ENCODE data around the gene OSBPL7.

Gene OSBPL7

DNA sequence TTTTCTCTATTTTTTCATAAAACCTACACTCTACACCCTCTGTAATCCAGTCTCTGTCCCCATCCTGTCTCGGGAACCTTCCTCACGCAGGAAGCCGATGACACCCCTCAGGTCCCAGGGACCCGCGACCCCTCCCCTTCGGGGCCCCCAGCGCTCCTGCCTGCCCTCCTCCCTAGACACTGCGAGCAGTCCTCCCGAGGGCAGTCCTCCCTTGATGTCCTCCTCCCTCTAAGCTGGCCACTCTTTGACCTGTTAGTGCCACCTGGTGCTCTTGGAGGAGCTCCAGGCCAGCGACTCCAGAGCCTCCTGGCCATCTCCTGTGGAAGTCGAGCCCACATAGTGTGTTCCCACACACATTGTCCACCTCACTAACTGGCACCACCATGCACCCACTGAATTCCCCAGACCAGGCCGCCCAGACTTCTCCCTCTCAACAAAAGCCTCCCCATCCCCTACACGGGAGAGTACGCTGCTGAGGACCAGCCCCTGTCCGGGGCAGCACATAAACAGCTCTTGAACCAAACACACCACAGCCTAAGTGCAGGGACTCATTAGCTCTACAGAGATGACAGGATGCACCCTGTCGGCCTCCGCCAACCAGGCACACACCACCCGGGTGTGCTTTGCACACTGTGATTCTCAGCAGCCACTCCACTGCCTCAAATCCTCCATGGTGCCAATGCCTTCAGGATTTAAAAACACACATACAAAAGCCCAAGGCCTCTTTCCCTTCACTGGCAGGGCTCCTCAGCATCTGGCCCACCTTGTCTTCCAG is 9.3 kb downstream of the OSBPL7 start:
- no peak for DNase-seq
- in situ Hi-C loops (cut with HindIII; ENCODE audit: low pct_ligation_motif_present, low pct_unique_long_range_greater_than_20kb, low sequenced_read_pairs), result no loop called here

DNA sequence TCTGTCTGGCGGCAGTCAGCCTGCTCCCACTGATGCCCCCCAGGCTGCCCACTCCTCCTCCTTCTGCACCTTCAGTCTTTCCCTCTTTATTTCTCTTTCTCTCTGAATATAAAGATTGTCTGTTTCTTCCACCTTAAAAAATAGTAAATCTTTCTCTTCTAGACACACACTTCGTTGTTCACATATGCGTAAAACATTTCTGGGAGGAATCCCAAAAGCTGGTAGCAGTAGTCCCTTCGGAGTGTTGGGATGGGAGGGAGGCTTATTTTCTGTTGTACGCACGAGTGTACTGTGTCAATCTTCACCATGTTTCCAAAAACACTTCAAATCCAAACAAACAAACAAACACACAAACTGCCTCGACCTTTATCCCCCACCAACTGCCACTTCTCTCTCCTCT is 9.9 kb downstream of the OSBPL7 start:
- in situ Hi-C loops (cut with HindIII; ENCODE audit: low pct_ligation_motif_present, low pct_unique_long_range_greater_than_20kb, low sequenced_read_pairs), result no loop called here
- no peak for DNase-seq

GRCh38 chr17:47810901-47811635 is 10.5 kb downstream of the OSBPL7 start:
- in situ Hi-C loops (cut with HindIII; ENCODE audit: low pct_ligation_motif_present, low pct_unique_long_range_greater_than_20kb, low sequenced_read_pairs), result no loop called here

DNA sequence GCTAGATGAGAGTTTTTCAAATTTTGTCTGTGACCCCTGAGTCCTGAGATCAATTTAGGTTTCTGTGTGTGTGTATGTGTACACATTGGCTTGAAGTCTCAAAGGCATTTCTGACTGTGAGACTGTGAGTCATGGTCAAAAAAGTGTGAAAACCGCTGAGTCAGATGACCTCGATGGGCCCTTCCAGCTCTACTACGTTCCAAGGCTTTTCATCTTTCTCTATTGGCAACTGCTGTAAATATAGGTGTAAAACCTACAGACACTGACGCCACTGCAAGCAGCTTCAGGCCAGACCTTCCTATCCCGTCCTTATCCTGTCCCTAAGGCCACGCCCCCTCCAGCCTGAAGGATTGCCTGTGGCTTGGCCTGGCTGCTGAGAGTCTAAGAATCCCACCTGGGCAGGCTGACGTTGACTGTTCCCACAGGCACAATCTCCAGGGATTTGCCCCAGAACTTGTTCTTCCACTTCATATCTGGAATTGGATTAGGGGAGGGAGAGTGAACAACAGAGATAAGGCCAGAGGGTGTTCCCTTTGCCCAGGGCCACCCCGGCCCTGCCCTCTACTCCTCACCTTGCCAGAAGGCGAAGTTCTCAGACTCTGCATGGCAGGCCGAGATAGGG is 11.3 kb downstream of the OSBPL7 start:
- in situ Hi-C loops (cut with HindIII; ENCODE audit: low pct_ligation_motif_present, low pct_unique_long_range_greater_than_20kb, low sequenced_read_pairs), result no loop called here
- DNase-seq, result peak; percentile 90

More at GRCh38 chr17:47810901-47811635, 10.5 kb downstream of the OSBPL7 start:
- no peak for DNase-seq

GRCh38 chr17:47808830-47809480 is 12.6 kb downstream of the OSBPL7 start:
- in situ Hi-C loops (cut with HindIII; ENCODE audit: low pct_ligation_motif_present, low pct_unique_long_range_greater_than_20kb, low sequenced_read_pairs), result no loop called here
- no peak for DNase-seq

- in situ Hi-C loops (cut with HindIII; ENCODE audit: low pct_ligation_motif_present, low pct_unique_long_range_greater_than_20kb, low sequenced_read_pairs), result no loop called here
- DNase-seq, result no peak
These were observed 13.4 kb downstream of the OSBPL7 start for GRCh38 chr17:47808036-47808829.

GRCh38 chr17:47807421-47807820 is 14.2 kb downstream of the OSBPL7 start:
- in situ Hi-C loops (cut with HindIII; ENCODE audit: low pct_ligation_motif_present, low pct_unique_long_range_greater_than_20kb, low sequenced_read_pairs), result no loop called here

GRCh38 chr17:47806913-47807255 is 14.7 kb downstream of the OSBPL7 start:
- in situ Hi-C loops (cut with HindIII; ENCODE audit: low pct_ligation_motif_present, low pct_unique_long_range_greater_than_20kb, low sequenced_read_pairs), result no loop called here
- no peak for DNase-seq

More at GRCh38 chr17:47807421-47807820, 14.2 kb downstream of the OSBPL7 start:
- DNase-seq, result no peak

- in situ Hi-C loops (cut with HindIII; ENCODE audit: low pct_ligation_motif_present, low pct_unique_long_range_greater_than_20kb, low sequenced_read_pairs), result no loop called here
These were observed 15.3 kb downstream of the OSBPL7 start for GRCh38 chr17:47806026-47806912.

GRCh38 chr17:47804461-47804860 is 17.1 kb downstream of the OSBPL7 start:
- in situ Hi-C loops (cut with HindIII; ENCODE audit: low pct_ligation_motif_present, low pct_unique_long_range_greater_than_20kb, low sequenced_read_pairs), result no loop called here
- DNase-seq, result no peak

More at GRCh38 chr17:47806026-47806912, 15.3 kb downstream of the OSBPL7 start:
- DNase-seq, result no peak

DNA sequence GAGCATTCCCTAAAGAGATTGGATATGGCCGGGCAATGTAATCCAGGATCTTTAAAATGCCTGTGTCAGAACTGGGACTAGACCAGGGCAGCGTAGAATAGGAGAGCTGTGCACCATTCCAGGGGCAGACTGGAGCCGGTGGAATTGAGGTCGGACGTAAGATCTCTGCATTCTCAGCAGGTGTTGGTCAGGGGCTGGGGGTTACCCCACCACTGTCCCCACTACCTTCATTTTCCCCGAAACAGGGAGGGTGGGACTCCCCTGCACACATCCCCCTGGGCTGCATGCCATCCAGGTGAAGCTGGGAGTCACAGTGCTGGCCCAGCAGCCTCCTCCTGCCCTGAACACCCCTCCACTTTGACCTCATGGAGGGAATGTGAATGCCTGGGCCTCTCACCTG is 17.8 kb downstream of the OSBPL7 start:
- no peak for DNase-seq
- in situ Hi-C loops (cut with HindIII; ENCODE audit: low pct_ligation_motif_present, low pct_unique_long_range_greater_than_20kb, low sequenced_read_pairs), result no loop called here

- in situ Hi-C loops (cut with HindIII; ENCODE audit: low pct_ligation_motif_present, low pct_unique_long_range_greater_than_20kb, low sequenced_read_pairs), result no loop called here
- no peak for DNase-seq
These were observed 18.4 kb downstream of the OSBPL7 start for GRCh38 chr17:47803201-47803600.

GRCh38 chr17:47802341-47803022 is 19.1 kb downstream of the OSBPL7 start:
- peak; percentile 65 for DNase-seq
- in situ Hi-C loops (cut with HindIII; ENCODE audit: low pct_ligation_motif_present, low pct_unique_long_range_greater_than_20kb, low sequenced_read_pairs), result no loop called here

GRCh38 chr17:47801906-47802305 is 19.7 kb downstream of the OSBPL7 start:
- in situ Hi-C loops (cut with HindIII; ENCODE audit: low pct_ligation_motif_present, low pct_unique_long_range_greater_than_20kb, low sequenced_read_pairs), result no loop called here
- no peak for DNase-seq

- no peak for DNase-seq
- in situ Hi-C loops (cut with HindIII; ENCODE audit: low pct_ligation_motif_present, low pct_unique_long_range_greater_than_20kb, low sequenced_read_pairs), result no loop called here
These were observed 20.3 kb downstream of the OSBPL7 start for GRCh38 chr17:47801176-47801765.

DNA sequence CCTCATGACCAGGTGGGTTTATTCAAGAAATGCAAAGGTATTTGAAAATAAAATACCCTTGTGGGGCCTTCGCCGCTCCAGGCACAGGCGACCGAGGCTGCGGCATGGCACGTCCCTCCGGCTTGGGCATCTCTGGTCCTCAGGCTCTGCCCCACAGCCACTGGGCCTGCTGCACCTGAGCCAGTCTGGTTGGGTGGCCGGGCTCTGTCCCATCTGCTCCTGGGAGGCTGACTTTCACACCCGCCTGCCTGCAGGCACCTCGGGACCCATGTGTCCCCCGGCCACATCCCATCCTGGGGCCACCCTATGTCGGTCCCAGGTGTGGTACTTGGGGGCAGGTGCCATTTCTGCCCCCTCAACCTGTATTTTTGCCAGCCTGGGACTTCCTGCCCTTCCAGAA is 20.9 kb downstream of the OSBPL7 start:
- in situ Hi-C loops (cut with HindIII; ENCODE audit: low pct_ligation_motif_present, low pct_unique_long_range_greater_than_20kb, low sequenced_read_pairs), result no loop called here
- DNase-seq, result no peak

GRCh38 chr17:47797797-47798196 is 23.8 kb downstream of the OSBPL7 start:
- in situ Hi-C loops (cut with HindIII; ENCODE audit: low pct_ligation_motif_present, low pct_unique_long_range_greater_than_20kb, low sequenced_read_pairs), result no loop called here
- no peak for DNase-seq

Measured in ACHN (cell line).